GM12878 (cell line): ENCODE measurements around the gene GALNT6. TPM values are rescaled to one million over a fixed set of nuclear protein-coding genes. Genes with fewer than 3 reads are reported as not detected.

Source experiments
- DPF2 ChIP-seq: fragments of 450-650 bp; IDR thresholded peaks from 2 replicates; pipeline ENCODE4 v1.6.1; 2017; ENCODE audit warnings: mild to moderate bottlenecking
- EGR1 ChIP-seq, 2 experiments: IDR thresholded peaks; 1 replicate in 1 of 2; 2 replicates in 1 of 2; pipeline ENCODE4 v1.6.1; 2011 to 2012; ENCODE audit warnings: low read depth in 2 of 2, low read length in 2 of 2, borderline replicate concordance in 1 of 2, mild to moderate bottlenecking in 1 of 2, moderate library complexity in 1 of 2
- HDAC6 ChIP-seq: fragments of 200-600 bp; sonication (generic); IDR thresholded peaks from one replicate; pipeline ENCODE4 v1.8.0; 2017; ENCODE audit warnings: antibody characterized with exemption; ENCODE audit not compliant: unreplicated experiment
- JUNB ChIP-seq: IDR thresholded peaks from 2 replicates; pipeline ENCODE4 v1.6.1; 2016; ENCODE audit warnings: antibody characterized with exemption, mild to moderate bottlenecking
- LARP7 ChIP-seq: fragments of 450-650 bp; IDR thresholded peaks from 2 replicates; pipeline ENCODE4 v1.6.1; 2017; ENCODE audit warnings: mild to moderate bottlenecking
- MTA3 ChIP-seq: IDR thresholded peaks from 2 replicates; pipeline ENCODE4 v1.6.1; 2012; ENCODE audit warnings: low read length, inconsistent platforms, borderline replicate concordance
- NFYB ChIP-seq: IDR thresholded peaks from 2 replicates; pipeline ENCODE4 v1.6.1; 2011; ENCODE audit warnings: low read depth, mild to moderate bottlenecking, low read length, improper control_type of control experiment, moderate library complexity; ENCODE audit not compliant: insufficient read depth
- PML ChIP-seq: IDR thresholded peaks from 2 replicates; pipeline ENCODE4 v1.6.1; 2012; ENCODE audit warnings: low read length, inconsistent platforms
- SPI1 ChIP-seq: IDR thresholded peaks from 2 replicates; pipeline ENCODE4 v1.6.1; 2011; ENCODE audit warnings: low read depth, mild to moderate bottlenecking, low read length, moderate library complexity, borderline replicate concordance; ENCODE audit not compliant: insufficient read depth
- polyA plus RNA-seq, 11 experiments: library from polyadenylated mRNA; depleted of rRNA in 4 of 11; unstranded in 6 of 11; stranded (reverse) in 5 of 11; fragments of >200 nt; fragmentation: Nextera tagmentation in 4 of 11; fragmentation: Illumina TruSeq in 1 of 11; extraction: Ambion mirVana in 4 of 11; extraction: Trizol in 1 of 11; gene quantifications; 1 replicate in 1 of 11; 2 replicates in 10 of 11; pipeline versions ENCODE4 v1.2.1 to v1.2.3, GENCODE V29; 2011 to 2016; ENCODE audit warnings: inconsistent platforms in 2 of 11, missing spikeins in 2 of 11, low read depth in 1 of 11
- total RNA-seq, 4 experiments: library from RNA; depleted of rRNA in 3 of 4; stranded (reverse); fragments of >200 nt in 3 of 4; fragmentation: Illumina TruSeq in 1 of 4; extraction: Trizol in 1 of 4; gene quantifications; 2 replicates each; pipeline versions ENCODE4 v1.2.1 to v1.2.3, GENCODE V29; 2013 to 2021
- TF ChIP-seq, protein P1 (sequence below): fragments of 450-650 bp; IDR thresholded peaks from 2 replicates; pipeline ENCODE4 v1.6.1; 2018; ENCODE audit warnings: mild to moderate bottlenecking, low read depth, moderate library complexity; ENCODE audit not compliant: partially characterized antibody
- TF ChIP-seq, protein P2 (sequence below): IDR thresholded peaks from 2 replicates; pipeline ENCODE4 v1.6.1; 2012; ENCODE audit warnings: low read depth, low read length, improper control_type of control experiment
- TF ChIP-seq, protein P3 (sequence below): fragments of 450-650 bp; IDR thresholded peaks from 2 replicates; pipeline ENCODE4 v1.6.1; 2017; ENCODE audit warnings: mild to moderate bottlenecking, moderate library complexity
- TF ChIP-seq, protein P4 (sequence below): fragments of 450-650 bp; IDR thresholded peaks from 2 replicates; pipeline ENCODE4 v1.6.1; 2017; ENCODE audit warnings: mild to moderate bottlenecking
- TF ChIP-seq, protein P5 (sequence below): IDR thresholded peaks from 2 replicates; pipeline ENCODE4 v1.6.1; 2012; ENCODE audit warnings: mild to moderate bottlenecking, low read depth, low read length
- TF ChIP-seq, protein P6 (sequence below): fragments of 450-650 bp; IDR thresholded peaks from 2 replicates; pipeline ENCODE4 v1.6.1; 2014; ENCODE audit warnings: mild to moderate bottlenecking

Gene GALNT6
- total and polyA plus RNA-seq, 10 of the 15 experiments (the other 5 are each of a cell fraction or from before 2014, with no cell fraction given): 6.6 to 40.4 (median 23.7) TPM

DNA sequence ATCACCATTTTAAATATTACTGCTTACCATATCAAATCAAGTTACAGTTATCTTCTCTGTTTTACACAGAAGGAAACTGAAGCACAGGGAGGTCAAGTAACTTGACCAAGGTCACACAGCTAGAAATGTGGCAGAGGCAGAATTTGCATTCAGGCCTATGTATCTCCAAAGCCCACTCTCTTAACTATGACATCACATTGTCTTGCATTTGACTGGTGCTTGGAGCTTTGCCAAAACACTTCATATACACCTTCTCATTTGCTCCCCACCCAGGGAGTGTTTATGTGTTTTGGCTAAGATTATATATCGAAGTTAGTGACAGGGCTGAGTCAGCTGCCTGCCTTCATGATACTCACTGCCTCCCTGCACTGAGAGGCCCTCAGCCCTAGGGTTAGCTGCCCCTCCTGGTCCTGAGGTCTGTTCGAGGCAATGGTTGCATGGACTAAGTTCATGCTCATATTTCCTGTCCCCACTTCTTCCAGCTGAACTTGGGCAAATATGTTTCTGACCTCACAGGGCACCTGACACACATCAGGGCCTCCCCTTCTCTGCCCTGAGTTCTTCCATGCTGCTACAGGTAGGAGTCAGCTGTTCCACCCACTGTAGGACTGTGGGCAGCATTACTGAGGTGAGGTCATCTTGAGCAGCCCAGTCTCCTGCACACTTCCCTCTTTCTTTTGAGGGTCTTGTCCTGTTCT, 1.8 kb downstream of the GALNT6 start (continued):
- TF ChIP-seq, protein P1, sequence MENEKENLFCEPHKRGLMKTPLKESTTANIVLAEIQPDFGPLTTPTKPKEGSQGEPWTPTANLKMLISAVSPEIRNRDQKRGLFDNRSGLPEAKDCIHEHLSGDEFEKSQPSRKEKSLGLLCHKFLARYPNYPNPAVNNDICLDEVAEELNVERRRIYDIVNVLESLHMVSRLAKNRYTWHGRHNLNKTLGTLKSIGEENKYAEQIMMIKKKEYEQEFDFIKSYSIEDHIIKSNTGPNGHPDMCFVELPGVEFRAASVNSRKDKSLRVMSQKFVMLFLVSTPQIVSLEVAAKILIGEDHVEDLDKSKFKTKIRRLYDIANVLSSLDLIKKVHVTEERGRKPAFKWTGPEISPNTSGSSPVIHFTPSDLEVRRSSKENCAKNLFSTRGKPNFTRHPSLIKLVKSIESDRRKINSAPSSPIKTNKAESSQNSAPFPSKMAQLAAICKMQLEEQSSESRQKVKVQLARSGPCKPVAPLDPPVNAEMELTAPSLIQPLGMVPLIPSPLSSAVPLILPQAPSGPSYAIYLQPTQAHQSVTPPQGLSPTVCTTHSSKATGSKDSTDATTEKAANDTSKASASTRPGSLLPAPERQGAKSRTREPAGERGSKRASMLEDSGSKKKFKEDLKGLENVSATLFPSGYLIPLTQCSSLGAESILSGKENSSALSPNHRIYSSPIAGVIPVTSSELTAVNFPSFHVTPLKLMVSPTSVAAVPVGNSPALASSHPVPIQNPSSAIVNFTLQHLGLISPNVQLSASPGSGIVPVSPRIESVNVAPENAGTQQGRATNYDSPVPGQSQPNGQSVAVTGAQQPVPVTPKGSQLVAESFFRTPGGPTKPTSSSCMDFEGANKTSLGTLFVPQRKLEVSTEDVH: no peak
- TF ChIP-seq LARP7 (no peak; the same call in 1 of the 2 replicates), MTA3 (no peak), PML (no peak), EGR1 (IDR thresholded peaks at IDR 0.05; ENCODE audit: borderline replicate concordance in 1 of 2, low read depth in 2 of 2, low read length in 2 of 2) (peak in 1 of 2 experiments; percentile 39; a peak in 1 of 3 replicates), DPF2 (0 out of 2 replicates have a peak, but pooled peaks have one; percentile 34), JUNB (no peak), HDAC6 (no peak), SPI1 (peak; percentile 75), NFYB (no peak)
- TF ChIP-seq, protein P2, sequence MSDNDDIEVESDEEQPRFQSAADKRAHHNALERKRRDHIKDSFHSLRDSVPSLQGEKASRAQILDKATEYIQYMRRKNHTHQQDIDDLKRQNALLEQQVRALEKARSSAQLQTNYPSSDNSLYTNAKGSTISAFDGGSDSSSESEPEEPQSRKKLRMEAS: no peak
- TF ChIP-seq, protein P3, sequence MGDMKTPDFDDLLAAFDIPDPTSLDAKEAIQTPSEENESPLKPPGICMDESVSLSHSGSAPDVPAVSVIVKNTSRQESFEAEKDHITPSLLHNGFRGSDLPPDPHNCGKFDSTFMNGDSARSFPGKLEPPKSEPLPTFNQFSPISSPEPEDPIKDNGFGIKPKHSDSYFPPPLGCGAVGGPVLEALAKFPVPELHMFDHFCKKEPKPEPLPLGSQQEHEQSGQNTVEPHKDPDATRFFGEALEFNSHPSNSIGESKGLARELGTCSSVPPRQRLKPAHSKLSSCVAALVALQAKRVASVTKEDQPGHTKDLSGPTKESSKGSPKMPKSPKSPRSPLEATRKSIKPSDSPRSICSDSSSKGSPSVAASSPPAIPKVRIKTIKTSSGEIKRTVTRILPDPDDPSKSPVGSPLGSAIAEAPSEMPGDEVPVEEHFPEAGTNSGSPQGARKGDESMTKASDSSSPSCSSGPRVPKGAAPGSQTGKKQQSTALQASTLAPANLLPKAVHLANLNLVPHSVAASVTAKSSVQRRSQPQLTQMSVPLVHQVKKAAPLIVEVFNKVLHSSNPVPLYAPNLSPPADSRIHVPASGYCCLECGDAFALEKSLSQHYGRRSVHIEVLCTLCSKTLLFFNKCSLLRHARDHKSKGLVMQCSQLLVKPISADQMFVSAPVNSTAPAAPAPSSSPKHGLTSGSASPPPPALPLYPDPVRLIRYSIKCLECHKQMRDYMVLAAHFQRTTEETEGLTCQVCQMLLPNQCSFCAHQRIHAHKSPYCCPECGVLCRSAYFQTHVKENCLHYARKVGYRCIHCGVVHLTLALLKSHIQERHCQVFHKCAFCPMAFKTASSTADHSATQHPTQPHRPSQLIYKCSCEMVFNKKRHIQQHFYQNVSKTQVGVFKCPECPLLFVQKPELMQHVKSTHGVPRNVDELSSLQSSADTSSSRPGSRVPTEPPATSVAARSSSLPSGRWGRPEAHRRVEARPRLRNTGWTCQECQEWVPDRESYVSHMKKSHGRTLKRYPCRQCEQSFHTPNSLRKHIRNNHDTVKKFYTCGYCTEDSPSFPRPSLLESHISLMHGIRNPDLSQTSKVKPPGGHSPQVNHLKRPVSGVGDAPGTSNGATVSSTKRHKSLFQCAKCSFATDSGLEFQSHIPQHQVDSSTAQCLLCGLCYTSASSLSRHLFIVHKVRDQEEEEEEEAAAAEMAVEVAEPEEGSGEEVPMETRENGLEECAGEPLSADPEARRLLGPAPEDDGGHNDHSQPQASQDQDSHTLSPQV: no peak
- TF ChIP-seq, protein P4, sequence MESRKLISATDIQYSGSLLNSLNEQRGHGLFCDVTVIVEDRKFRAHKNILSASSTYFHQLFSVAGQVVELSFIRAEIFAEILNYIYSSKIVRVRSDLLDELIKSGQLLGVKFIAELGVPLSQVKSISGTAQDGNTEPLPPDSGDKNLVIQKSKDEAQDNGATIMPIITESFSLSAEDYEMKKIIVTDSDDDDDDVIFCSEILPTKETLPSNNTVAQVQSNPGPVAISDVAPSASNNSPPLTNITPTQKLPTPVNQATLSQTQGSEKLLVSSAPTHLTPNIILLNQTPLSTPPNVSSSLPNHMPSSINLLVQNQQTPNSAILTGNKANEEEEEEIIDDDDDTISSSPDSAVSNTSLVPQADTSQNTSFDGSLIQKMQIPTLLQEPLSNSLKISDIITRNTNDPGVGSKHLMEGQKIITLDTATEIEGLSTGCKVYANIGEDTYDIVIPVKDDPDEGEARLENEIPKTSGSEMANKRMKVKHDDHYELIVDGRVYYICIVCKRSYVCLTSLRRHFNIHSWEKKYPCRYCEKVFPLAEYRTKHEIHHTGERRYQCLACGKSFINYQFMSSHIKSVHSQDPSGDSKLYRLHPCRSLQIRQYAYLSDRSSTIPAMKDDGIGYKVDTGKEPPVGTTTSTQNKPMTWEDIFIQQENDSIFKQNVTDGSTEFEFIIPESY: no peak
- TF ChIP-seq, protein P5, sequence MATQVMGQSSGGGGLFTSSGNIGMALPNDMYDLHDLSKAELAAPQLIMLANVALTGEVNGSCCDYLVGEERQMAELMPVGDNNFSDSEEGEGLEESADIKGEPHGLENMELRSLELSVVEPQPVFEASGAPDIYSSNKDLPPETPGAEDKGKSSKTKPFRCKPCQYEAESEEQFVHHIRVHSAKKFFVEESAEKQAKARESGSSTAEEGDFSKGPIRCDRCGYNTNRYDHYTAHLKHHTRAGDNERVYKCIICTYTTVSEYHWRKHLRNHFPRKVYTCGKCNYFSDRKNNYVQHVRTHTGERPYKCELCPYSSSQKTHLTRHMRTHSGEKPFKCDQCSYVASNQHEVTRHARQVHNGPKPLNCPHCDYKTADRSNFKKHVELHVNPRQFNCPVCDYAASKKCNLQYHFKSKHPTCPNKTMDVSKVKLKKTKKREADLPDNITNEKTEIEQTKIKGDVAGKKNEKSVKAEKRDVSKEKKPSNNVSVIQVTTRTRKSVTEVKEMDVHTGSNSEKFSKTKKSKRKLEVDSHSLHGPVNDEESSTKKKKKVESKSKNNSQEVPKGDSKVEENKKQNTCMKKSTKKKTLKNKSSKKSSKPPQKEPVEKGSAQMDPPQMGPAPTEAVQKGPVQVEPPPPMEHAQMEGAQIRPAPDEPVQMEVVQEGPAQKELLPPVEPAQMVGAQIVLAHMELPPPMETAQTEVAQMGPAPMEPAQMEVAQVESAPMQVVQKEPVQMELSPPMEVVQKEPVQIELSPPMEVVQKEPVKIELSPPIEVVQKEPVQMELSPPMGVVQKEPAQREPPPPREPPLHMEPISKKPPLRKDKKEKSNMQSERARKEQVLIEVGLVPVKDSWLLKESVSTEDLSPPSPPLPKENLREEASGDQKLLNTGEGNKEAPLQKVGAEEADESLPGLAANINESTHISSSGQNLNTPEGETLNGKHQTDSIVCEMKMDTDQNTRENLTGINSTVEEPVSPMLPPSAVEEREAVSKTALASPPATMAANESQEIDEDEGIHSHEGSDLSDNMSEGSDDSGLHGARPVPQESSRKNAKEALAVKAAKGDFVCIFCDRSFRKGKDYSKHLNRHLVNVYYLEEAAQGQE: no peak
- TF ChIP-seq, protein P6, sequence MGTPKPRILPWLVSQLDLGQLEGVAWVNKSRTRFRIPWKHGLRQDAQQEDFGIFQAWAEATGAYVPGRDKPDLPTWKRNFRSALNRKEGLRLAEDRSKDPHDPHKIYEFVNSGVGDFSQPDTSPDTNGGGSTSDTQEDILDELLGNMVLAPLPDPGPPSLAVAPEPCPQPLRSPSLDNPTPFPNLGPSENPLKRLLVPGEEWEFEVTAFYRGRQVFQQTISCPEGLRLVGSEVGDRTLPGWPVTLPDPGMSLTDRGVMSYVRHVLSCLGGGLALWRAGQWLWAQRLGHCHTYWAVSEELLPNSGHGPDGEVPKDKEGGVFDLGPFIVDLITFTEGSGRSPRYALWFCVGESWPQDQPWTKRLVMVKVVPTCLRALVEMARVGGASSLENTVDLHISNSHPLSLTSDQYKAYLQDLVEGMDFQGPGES: no peak
